HG03565 (cell line): ENCODE results near the gene CST9.
"Not testable (repeated sequence)": the region's sequence is repeated elsewhere in the genome, so short reads cannot be mapped to it uniquely, and the experiment has no call there.

Experiments used
- ATAC-seq: cut with Tn5 transposase; IDR thresholded peaks from one replicate; pipeline ENCODE4 v1.9.1; 2021; ENCODE audit warnings: mild to moderate bottlenecking, moderate library complexity; ENCODE audit not compliant: unreplicated experiment

Gene CST9

DNA sequence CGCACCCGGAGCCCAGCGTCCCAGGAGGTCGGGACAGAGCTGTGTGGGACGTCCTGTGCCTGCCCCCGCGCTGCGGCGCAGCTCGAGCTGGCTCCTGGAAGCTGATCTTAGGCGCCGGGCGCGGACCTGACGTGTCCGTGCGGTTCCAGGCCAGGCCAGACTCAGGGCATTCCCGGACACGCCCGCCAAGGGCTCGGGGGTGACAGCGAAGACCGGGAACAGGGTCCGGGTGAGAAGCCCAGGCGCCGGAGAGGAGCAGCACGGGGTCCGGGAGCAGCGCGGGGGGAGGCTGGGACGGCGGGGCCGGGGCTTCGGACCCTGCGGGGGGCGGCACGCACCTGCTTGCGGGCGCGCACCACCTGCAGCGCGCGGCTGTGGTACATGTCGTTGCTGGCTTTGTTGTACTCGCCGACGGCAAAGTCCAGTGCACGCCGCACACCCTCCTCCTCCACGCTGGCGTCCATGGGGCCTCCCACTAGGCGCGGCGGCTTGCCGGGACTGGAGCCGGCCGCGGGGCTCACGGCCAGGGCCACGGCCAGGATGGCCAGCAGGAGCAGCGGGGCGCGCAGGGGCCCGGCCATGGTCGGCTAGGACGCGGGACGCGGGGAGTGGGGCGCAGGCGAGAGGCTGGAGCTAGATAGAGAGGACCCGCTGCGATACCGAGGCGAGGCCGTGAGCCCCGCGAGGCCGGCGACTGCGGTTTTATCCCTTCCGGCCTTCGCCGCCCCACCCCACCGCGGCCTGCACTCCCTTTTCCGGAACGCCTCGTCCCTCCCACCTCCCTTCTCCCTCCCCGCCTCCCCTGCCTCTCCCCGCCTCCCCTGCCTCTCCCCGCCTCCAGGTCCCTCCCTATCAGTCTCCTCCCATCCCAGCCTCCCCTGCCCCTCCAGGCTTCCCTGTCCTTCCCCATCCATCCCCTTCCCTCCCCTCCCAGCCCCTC lies 31.8 kb upstream of the CST9 start, which contains the start of gene CST3:
Gene CST3, minus strand, starts transcription at position 674 of the 940 bp plus-strand sequence. Its CDS starts 93 bp downstream, at position 581.
- no peak for ATAC-seq

DNA sequence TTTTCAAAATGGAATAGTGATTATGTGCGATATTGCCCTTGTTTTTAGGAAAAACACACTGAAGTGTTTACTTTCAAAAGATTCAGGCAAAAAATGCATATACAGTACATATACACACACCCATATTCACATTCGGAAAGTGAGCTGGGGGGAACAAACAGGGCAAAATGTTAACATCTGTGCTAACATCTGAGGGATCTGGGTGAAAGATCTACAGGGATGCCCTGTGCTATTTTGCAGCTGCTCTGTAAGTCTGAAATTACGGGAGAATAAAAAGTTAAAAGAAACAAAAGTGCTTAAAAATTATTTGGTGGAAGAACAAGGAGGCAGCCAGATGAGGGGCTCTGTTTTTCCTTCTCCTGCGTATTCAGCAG lies 31.2 kb upstream of the CST9 start:
- ATAC-seq: no peak

DNA sequence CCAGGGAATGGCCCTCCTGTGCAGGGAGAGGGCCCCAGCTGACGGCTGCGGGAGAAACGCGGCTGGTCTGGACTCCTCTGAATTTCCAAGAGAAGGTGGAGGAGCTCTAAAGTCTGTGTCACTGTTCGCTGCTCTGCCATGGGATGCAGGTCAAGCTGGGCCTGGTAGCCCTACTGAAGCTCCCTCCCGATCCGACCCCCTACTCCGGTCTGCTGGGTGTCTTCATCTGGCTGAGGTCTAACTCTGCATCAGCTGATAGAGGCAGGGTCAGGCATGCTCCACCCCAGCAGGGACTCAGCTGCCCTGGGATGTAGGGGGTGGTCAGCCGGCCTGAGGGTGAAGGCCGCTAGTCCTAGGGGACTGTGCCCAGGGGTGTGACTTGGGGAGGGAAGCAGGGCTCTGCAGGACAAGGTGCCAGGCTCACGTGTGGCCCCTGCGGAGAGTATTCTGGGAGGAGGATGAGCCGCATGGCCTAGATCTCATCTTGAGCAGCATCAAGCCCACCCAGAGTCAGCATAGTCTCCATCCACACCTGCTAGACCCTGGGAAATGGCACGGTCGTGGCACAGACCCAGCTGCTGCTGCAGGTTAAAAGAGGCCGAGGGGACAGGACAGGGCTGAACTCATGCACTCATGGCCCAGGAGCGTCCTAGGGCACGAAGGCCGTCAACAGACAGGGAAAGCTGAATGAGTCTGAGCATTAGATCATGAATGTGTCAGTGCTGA lies 30.6 kb upstream of the CST9 start:
- no peak for ATAC-seq

- not testable (repeated sequence) for ATAC-seq
Measured at GRCh38 chr20:23635768-23636090, 30.0 kb upstream of the CST9 start.

DNA sequence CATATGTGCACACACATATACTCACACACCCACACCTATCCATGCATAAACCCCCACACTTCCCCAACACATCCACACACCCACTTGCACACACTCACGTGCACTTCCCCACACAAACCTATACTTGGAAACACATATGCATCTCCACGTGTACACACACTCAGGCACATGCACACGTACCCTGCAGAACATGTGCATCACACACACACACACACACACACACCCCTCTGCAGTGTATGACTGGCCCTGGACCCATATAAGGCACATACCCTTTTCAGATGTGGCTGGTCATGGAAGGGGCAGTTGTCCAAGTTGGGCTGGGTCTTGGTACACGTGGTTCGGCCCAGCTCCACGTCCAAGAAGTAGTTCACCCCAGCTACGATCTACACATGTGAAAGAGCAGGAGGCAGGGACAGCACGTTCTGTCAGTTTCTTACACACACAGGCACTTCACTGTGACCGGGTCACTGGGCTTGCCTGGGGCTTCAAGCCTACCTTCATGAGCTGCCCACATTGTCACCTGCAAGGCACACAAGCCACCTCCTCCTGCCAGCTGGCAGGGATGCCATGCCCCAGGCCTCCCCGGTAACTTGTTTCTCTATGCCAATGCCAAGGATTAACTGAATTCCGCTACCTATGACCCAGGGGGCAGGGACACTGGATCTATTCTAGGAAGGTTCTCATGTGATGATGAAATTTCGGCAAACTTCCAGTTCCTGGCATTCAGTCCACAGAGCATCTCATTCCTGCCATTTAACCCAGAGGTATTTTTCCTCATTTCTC lies 29.5 kb upstream of the CST9 start:
- no peak for ATAC-seq

DNA sequence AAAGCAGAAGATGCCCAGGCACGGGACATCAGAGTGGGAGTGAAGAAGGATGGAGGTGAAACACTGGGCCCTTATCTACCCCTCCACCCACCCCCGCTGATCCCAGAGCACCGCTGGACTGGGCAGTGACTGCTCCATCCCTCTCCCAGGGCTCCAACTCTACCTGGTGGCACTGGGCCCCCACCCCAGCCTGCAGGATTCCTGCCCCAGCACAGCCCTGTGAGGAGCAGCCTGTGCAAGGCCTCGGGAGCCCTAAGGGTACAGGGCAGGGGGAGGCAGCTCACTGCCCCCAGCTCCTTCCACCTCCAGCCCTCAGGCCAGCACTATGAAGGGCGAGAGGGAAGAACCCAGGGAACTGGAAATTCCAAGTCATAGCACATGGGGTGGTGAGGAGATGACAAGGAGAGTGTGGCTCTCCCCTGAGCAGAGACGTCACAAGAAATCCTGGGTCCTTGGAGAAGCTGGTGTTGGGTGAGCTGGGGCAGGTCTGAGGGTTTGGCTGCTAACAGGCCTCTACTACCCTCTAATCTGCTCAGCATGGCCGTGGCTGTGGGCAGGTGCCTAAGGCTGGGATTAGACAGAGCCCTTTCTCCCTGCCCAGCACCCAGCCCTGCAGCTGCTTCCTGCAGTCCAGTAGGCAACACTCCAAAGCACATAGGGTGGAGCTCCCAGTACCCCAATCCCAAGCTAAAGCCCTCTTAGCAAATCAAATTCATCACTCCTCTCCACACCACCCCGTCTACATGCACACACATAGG lies 28.5 kb upstream of the CST9 start:
- no peak for ATAC-seq

GRCh38 chr20:23632711-23633573 lies 27.2 kb upstream of the CST9 start:
- no peak for ATAC-seq

DNA sequence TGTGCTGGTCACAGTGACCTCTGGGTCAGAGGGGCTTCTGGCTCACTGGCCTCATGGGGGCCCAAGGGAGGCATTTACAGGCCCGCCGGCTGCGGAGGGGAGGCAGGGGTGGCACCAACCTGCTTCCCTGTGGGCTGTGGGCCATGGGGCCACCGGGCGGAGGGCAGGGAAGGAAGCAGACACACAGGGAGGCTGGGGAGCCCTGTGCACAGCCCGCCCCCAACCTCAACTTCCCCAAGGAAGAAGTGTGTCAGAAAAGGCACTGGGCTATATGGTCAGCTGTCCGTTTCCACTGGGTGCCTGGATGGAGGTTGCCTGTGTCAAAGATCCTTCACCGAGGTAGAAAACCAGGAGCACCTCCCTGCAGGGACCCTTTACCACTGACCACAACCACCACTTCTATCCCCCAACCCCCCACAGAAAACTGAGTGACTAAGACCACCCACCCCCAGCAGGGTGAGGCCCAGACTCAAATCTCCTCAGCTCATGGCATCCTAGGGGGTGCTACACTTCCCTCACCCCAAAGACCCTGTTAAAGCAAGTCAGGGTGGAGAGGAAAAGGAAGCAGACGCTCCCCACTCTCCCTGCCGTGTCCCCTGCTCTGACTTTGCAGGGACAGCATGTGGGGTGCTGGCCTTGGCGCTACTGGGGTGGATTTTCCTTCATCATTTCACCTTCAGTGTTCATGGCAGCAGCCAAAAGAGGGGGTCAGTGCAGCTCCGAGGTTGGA lies 26.4 kb upstream of the CST9 start:
- ATAC-seq: no peak

DNA sequence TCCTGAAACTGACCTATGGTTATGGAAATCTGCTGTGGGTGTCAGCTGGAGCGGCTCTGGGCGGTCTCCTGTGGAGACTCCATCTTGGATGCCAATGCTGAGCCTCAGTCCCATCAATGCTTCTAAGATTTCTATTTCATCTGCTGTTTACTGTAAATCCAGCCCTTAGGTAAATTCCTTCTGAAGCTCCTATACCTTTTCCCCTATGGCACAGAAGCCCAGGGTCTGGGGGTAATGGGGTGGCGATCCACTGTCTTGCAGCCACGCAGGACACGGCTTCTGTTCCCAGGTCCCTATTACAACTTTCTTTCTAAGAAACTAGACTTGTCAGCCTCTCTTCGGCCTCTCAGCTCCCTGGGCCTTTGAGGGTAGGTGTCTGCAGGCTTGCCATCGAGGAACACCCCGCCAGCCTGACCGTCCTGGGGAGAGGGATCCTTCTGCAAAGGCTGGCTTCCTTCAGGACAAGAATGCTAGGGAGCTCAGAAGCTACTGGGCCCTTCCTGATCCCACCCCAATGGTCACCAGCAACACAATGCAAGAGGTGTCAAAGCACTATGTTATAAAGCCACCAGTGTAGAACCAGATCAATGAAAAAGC lies 25.6 kb upstream of the CST9 start:
- ATAC-seq: no peak

GRCh38 chr20:23630392-23630849 lies 24.7 kb upstream of the CST9 start:
- no peak for ATAC-seq

DNA sequence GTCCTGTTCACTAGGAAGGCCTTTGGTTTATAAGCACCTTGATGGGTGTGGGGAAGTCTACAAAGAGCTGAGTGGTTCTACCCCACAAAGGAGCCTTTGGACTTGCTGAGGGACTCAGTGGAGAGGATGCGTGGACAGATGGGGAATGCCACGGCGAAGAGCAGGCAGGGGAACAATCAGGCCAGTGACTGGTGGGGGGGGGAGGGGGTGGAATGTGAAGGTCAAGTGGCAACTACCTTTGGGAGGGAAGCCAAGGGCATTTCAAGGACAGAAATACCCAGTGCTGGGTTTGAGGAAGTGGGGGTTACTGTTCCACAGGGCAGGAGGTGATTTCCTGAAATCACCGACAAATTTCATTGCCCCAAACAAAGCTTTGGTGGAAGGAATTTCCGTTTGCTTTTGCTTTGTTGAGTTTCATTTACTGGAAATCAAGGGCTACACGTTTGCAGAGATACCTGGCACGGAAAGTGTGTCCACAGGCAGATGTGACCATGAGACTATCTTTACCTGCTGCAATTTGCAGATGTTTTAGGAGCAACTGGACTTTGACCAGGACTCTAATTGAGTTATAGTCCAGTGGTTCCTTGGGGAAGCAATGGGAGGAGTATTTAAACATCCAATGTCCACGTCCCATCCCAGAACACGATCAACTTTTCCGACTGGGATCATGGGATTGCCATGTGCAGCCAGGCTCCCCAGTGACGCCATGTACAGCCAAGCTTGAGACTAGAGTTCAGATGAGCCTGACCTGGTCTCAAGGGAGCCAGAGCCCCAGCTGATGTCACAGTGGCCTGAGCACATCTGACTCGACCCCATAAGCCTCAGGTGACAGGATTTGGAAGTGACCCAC lies 24.1 kb upstream of the CST9 start:
- no peak for ATAC-seq

DNA sequence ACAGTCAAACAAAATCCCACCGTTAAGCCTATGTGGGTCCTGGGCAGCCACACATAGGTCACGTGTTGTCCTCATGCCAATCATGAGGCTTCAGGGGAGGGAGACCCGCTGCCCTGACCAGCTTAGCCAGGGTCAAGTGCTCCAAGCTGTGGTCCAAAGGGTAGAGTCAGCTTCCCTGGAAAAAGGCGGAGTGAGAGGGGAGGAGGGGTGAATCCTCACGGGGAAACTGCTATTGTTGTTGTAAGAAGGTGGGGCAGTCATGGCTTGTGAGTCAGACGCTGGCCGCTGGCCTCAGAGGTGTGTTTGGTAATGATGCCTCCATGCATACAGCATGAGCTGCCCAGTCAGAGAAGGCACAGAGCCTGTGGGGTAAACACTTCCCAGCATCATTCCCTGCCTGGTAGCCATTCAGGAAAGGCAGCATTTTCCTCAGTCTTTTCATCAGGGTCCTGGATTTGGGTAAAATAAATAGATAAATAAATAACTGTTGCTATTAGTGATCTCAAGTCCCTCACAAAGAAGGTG lies 23.4 kb upstream of the CST9 start:
- ATAC-seq: no peak

DNA sequence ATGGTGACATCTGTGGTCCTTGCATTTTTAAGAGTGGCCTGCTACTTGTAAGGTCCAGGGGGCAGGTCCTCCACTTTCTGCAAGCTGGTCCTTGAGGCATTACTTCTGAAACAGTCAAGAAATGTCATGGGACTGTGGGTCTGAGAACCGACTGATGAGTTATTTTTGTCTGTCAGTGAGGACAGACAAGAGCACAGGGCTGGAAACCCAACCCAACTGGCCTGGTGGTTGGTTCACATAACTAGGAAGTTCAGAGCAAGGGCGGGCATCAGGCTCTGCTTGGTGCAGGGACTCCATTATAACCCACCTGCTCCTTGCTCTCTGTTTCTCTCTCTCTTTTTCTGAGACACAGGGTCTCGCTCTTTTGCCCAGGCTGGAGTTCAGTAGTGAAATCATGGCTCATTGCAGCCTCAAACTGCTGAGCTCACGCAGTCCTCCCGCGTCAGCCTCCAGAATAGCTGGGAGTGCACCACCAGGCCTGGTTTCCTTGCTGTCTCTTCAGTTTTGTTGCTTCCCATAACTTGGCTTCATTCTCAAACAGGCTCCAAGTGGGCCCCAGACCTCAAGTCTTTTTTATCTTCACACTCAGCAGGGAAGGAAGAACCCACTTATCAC lies 22.8 kb upstream of the CST9 start:
- no peak for ATAC-seq

DNA sequence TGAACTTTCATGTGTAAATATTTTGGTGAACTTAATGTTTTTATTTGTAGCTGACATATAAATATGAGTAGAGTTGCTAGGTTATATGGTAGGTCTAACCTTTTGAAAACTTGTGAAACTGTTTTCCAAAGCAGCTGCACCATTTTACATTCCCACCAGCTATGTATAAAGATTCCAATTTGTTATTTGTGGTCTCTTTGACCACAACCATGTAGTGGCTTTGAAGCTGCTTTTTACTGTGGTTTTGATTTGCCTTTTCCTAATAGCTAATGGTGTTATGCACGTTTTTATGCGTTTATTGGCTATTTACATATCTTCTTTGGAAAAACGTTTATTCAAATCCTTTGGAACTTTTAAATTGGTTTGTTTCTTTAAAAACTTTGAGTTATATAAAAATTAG lies 21.8 kb upstream of the CST9 start:
- no peak for ATAC-seq

DNA sequence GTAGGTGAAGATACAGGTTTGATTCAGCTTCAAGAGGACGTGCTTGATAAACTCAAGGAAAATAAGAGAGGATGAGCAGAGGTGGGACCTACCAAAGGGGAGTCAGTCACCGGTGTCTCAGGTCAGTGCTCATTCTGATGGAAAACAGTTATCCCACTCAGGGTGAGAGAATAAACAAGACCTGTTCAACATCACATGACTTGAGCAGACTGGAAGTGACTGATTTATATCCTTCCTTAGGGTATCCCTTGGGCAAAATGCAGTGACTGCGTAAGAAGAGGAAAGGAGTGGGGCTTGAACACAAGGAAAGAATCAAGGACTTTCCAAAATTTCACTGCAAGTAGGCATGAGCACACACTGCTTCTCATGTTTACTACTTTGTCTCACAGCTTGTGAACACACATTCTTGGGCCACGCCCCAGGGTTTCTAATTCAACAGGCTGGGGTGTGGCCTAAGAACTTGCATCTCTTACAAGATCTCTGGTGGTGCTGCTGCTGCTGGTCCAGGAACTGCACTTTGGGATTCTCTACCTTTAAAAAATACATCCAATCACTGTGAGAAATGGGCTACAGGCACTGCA lies 20.4 kb upstream of the CST9 start:
- ATAC-seq: no peak

GRCh38 chr20:23625236-23625964 lies 19.7 kb upstream of the CST9 start:
- ATAC-seq: peak; percentile 83
